Right lobe of liver (tissue), 4 donors: ENCODE results near the gene SKIC3.

Experiments used
- CTCF ChIP-seq, 4 donors: fragments of 200-600 bp in 3 of 4; fragments of 450-650 bp in 1 of 4; IDR thresholded peaks; one replicate each; pipeline versions ENCODE4 v1.5.1 to v1.8.0; 2016 to 2022; ENCODE audit warnings: antibody characterized with exemption in 4 of 4, mild to moderate bottlenecking in 2 of 4
- POLR2A ChIP-seq: fragments of 450-650 bp; IDR thresholded peaks from one replicate; pipeline ENCODE4 v1.6.1; 2017; ENCODE audit warnings: antibody characterized with exemption, mild to moderate bottlenecking
- donor health status: DM: no; HTN: no; CAD: no.
- donor health status: DM: no; HTN: no; CAD: no.
- donor health status: DM: no; HTN: yes; CAD: no.

GRCh38 chr5:95549030-95549429 is 5.7 kb downstream of the SKIC3 start:
- TF ChIP-seq POLR2A (no peak), CTCF (IDR thresholded peaks at IDR 0.05) (no peak)
